Measurements from ENCODE around the gene MIEF1.

The MIEF1 gene

DNA sequence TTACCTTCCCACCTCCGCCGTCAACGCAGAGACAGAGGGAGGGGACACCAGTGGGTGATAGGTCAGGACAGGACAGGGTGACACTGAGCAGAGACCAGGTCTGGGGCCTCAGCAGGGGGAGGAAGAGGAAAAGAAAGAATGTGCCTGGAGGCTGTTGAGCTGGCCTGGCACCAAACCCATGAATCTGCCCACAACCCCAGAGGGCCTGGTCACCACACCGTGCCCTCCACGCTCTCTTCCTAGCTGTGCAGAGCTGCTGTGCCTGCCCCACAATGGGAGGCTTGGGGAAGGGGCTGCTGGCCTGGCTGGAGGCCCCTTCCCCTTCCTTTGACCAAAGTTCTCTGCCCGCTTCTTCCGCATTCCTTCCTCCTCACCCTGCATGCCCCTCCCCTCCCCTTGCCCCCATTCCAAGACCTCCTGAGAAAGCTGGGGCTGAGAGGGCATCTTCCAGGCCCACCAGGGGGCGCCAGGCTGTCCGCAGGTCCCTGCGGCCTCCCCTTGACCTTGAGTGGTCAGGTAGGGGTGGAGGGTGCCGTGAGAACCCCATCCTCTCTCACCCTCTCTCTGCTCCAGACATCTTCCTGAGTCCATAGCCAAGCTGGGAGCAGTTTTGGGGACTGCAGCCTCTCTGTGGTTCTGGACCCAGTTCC lies 57.5 kb downstream of the MIEF1 start:
- no peak; the same call in 2 of the 3 replicates for ATAC-seq
- TF ChIP-seq ZFP3 (CRISPR knock-in tag; IDR thresholded peaks at IDR 0.05) (no peak), ZNF8 (CRISPR knock-in tag; IDR thresholded peaks at IDR 0.05) (no peak), OSR1 (CRISPR knock-in tag; IDR thresholded peaks at IDR 0.05) (no peak)

DNA sequence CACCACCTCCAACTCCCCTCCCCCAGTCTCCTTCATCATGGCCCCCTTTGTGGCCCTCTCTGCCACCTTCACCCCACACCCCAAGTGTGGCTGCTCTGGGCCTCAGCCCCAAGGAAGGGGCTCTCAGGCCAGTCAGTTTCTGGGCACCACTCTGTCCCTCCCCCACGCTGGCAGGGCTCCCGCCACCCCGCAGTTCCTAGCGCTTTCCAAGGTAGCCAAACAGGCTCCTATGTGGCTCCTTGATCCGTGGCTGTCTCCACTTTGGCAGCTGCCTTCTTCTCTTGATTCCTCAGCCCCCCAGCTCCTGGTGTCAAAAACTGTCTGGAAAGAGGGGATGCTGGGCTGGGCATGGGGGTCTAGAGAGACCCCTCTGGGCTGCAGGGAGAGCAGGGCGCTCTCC lies 58.0 kb downstream of the MIEF1 start:
- ATAC-seq, result no peak
- TF ChIP-seq ARNTL (CRISPR knock-in tag; IDR thresholded peaks at IDR 0.05; ENCODE audit: borderline replicate concordance, low read depth), result no peak
- TF ChIP-seq ZNF8 (CRISPR knock-in tag; IDR thresholded peaks at IDR 0.05), result no peak
- no peak for TF ChIP-seq RARB (CRISPR knock-in tag; IDR thresholded peaks at IDR 0.05)
- TF ChIP-seq ZNF70 (CRISPR knock-in tag; IDR thresholded peaks at IDR 0.05), result no peak
- no peak for TF ChIP-seq PPARA (CRISPR knock-in tag; IDR thresholded peaks at IDR 0.05; ENCODE audit: borderline replicate concordance)
- no peak for TF ChIP-seq ZNF565 (CRISPR knock-in tag; conservative IDR thresholded peaks at IDR 0.05; ENCODE audit: low read depth)
- no peak for TF ChIP-seq ZFP30 (CRISPR knock-in tag; IDR thresholded peaks at IDR 0.05)
- no peak for TF ChIP-seq BACH2 (CRISPR knock-in tag; IDR thresholded peaks at IDR 0.05; ENCODE audit: borderline replicate concordance)
- TF ChIP-seq, protein P1, sequence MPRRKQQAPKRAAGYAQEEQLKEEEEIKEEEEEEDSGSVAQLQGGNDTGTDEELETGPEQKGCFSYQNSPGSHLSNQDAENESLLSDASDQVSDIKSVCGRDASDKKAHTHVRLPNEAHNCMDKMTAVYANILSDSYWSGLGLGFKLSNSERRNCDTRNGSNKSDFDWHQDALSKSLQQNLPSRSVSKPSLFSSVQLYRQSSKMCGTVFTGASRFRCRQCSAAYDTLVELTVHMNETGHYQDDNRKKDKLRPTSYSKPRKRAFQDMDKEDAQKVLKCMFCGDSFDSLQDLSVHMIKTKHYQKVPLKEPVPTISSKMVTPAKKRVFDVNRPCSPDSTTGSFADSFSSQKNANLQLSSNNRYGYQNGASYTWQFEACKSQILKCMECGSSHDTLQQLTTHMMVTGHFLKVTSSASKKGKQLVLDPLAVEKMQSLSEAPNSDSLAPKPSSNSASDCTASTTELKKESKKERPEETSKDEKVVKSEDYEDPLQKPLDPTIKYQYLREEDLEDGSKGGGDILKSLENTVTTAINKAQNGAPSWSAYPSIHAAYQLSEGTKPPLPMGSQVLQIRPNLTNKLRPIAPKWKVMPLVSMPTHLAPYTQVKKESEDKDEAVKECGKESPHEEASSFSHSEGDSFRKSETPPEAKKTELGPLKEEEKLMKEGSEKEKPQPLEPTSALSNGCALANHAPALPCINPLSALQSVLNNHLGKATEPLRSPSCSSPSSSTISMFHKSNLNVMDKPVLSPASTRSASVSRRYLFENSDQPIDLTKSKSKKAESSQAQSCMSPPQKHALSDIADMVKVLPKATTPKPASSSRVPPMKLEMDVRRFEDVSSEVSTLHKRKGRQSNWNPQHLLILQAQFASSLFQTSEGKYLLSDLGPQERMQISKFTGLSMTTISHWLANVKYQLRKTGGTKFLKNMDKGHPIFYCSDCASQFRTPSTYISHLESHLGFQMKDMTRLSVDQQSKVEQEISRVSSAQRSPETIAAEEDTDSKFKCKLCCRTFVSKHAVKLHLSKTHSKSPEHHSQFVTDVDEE (CRISPR knock-in tag; IDR thresholded peaks at IDR 0.05), result no peak
- TF ChIP-seq, protein P2, sequence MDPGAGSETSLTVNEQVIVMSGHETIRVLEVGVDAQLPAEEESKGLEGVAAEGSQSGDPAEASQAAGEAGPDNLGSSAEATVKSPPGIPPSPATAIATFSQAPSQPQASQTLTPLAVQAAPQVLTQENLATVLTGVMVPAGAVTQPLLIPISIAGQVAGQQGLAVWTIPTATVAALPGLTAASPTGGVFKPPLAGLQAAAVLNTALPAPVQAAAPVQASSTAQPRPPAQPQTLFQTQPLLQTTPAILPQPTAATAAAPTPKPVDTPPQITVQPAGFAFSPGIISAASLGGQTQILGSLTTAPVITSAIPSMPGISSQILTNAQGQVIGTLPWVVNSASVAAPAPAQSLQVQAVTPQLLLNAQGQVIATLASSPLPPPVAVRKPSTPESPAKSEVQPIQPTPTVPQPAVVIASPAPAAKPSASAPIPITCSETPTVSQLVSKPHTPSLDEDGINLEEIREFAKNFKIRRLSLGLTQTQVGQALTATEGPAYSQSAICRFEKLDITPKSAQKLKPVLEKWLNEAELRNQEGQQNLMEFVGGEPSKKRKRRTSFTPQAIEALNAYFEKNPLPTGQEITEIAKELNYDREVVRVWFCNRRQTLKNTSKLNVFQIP (CRISPR knock-in tag; IDR thresholded peaks at IDR 0.05; ENCODE audit: borderline replicate concordance, low read depth), result no peak
- TF ChIP-seq, protein P3, sequence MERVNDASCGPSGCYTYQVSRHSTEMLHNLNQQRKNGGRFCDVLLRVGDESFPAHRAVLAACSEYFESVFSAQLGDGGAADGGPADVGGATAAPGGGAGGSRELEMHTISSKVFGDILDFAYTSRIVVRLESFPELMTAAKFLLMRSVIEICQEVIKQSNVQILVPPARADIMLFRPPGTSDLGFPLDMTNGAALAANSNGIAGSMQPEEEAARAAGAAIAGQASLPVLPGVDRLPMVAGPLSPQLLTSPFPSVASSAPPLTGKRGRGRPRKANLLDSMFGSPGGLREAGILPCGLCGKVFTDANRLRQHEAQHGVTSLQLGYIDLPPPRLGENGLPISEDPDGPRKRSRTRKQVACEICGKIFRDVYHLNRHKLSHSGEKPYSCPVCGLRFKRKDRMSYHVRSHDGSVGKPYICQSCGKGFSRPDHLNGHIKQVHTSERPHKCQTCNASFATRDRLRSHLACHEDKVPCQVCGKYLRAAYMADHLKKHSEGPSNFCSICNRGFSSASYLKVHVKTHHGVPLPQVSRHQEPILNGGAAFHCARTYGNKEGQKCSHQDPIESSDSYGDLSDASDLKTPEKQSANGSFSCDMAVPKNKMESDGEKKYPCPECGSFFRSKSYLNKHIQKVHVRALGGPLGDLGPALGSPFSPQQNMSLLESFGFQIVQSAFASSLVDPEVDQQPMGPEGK (CRISPR knock-in tag; IDR thresholded peaks at IDR 0.05; ENCODE audit: borderline replicate concordance), result no peak
- TF ChIP-seq GLIS3 (CRISPR knock-in tag; IDR thresholded peaks at IDR 0.05), result no peak
- TF ChIP-seq ZFP3 (CRISPR knock-in tag; IDR thresholded peaks at IDR 0.05), result no peak
- no peak for TF ChIP-seq TOX (CRISPR knock-in tag; IDR thresholded peaks at IDR 0.05; ENCODE audit: borderline replicate concordance)
- TF ChIP-seq ISL1 (CRISPR knock-in tag; IDR thresholded peaks at IDR 0.05), result no peak
- no peak for TF ChIP-seq ZC3H10 (CRISPR knock-in tag; IDR thresholded peaks at IDR 0.05)
- TF ChIP-seq OSR1 (CRISPR knock-in tag; IDR thresholded peaks at IDR 0.05), result no peak
- TF ChIP-seq SNAI2 (CRISPR knock-in tag; IDR thresholded peaks at IDR 0.05), result no peak
- TF ChIP-seq TCF4 (CRISPR knock-in tag; IDR thresholded peaks at IDR 0.05; ENCODE audit: borderline replicate concordance), result no peak
- TF ChIP-seq ESRRG (CRISPR knock-in tag; IDR thresholded peaks at IDR 0.05), result no peak

DNA sequence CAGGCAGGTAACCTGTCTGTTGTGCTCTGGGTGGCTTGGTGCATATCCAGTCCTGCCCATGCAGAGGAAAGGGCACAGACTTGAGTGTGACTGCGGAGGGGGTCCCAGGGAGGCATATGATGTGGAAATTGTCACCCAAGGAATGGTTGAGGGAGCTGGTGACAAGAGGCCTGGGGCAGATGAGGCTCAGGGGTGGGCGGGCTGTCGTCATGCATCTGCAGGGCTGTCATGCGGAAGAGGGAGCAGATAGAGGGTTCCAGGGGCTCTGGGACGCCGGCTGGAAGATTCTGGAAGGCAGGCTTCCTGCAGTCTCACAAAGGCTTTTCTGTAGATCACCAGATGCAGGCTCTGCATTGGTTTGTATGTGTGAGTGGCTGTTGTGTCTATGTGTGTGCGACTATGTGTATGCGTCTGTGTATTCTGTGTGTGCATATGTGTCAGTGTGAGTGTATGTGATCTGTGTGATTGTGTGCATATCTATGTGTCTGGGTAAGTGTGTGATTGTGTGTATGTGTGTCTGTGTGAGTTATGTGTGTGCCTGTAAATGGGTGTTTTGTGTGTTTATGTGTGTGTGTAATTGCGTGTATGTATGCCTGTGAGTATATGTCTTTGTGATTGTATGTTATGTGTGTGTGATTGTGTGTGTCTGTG lies 60.9 kb downstream of the MIEF1 start:
- no peak for ATAC-seq
- TF ChIP-seq RARB (CRISPR knock-in tag; IDR thresholded peaks at IDR 0.05), result no peak
- TF ChIP-seq BACH2 (CRISPR knock-in tag; IDR thresholded peaks at IDR 0.05; ENCODE audit: borderline replicate concordance), result no peak
- no peak for TF ChIP-seq ZFP30 (CRISPR knock-in tag; IDR thresholded peaks at IDR 0.05)
- no peak for TF ChIP-seq ISL1 (CRISPR knock-in tag; IDR thresholded peaks at IDR 0.05)
- TF ChIP-seq SNAI2 (CRISPR knock-in tag; IDR thresholded peaks at IDR 0.05), result no peak
- TF ChIP-seq, protein P1 (CRISPR knock-in tag; IDR thresholded peaks at IDR 0.05), result no peak
- TF ChIP-seq, protein P3 (CRISPR knock-in tag; IDR thresholded peaks at IDR 0.05; ENCODE audit: borderline replicate concordance), result no peak
- TF ChIP-seq ARNTL (CRISPR knock-in tag; IDR thresholded peaks at IDR 0.05; ENCODE audit: borderline replicate concordance, low read depth), result no peak
- TF ChIP-seq, protein P4, sequence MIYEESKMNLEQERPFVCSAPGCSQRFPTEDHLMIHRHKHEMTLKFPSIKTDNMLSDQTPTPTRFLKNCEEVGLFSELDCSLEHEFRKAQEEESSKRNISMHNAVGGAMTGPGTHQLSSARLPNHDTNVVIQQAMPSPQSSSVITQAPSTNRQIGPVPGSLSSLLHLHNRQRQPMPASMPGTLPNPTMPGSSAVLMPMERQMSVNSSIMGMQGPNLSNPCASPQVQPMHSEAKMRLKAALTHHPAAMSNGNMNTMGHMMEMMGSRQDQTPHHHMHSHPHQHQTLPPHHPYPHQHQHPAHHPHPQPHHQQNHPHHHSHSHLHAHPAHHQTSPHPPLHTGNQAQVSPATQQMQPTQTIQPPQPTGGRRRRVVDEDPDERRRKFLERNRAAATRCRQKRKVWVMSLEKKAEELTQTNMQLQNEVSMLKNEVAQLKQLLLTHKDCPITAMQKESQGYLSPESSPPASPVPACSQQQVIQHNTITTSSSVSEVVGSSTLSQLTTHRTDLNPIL (CRISPR knock-in tag; IDR thresholded peaks at IDR 0.05; ENCODE audit: low read depth), result no peak
- TF ChIP-seq, protein P2 (CRISPR knock-in tag; IDR thresholded peaks at IDR 0.05; ENCODE audit: borderline replicate concordance, low read depth), result no peak
- TF ChIP-seq TCF4 (CRISPR knock-in tag; IDR thresholded peaks at IDR 0.05; ENCODE audit: borderline replicate concordance), result no peak
- TF ChIP-seq GLIS3 (CRISPR knock-in tag; IDR thresholded peaks at IDR 0.05), result no peak
- TF ChIP-seq OSR1 (CRISPR knock-in tag; IDR thresholded peaks at IDR 0.05), result no peak
- TF ChIP-seq ZFP3 (CRISPR knock-in tag; IDR thresholded peaks at IDR 0.05), result no peak

All from SK-N-SH treated with all-trans-retinoic acid at 6 μM for 48 hours (cell line).